ENCODE results near the gene OTOG.

GRCh38 chr11:17538054-17538453, 9.0 kb upstream of the OTOG start:
- no peak for TF ChIP-seq CTCF (IDR thresholded peaks at IDR 0.05)
- no peak for TF ChIP-seq EZH2phosphoT487 (IDR thresholded peaks at IDR 0.05)
- no peak for TF ChIP-seq EZH2 (IDR thresholded peaks at IDR 0.05)

All from neural progenitor cell (in vitro differentiated cells).